ENCODE results near the gene FGD4. TPM values are rescaled to one million over a fixed set of nuclear protein-coding genes. Genes with fewer than 3 reads are reported as not detected.

FGD4 gene
- total RNA-seq, 3 donors from 2014 or later, result 50.5 to 57.8 (median 56.3) TPM

DNA sequence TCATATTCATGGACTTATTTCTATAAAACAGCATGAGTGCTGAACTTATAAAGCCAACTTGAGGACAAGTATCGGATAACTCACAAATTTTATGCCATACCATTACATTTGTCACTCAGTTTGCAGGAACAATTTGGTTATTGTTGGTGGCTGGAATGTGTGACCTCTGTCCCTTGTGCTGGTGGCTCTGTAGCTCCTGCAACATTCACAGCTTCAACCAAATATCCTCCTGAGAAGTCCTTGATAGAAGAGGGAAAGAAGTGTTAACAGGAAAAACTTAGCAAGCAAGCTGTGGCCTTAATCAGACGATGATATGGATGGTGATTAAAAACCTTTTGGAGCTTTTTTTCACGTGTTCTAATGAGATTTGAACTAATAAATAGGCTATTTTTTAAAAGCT is 218.8 kb downstream of the FGD4 start:
- Histone ChIP-seq H3K27me3 (no peaks in the 10 kb centered on the region), H3K9me3 (no peaks in the 10 kb centered on the region), H3K36me3 (no peaks in the 10 kb centered on the region), H3K4me1 (no peaks in the 10 kb centered on the region), H3K4me3 (no peak overlapping the region), H3K27ac (no peak overlapping the region)
- intact Hi-C loops (cut with DNase I; ENCODE audit: low total_unique reads), result no loop called here
- TF ChIP-seq POLR2AphosphoS5 (IDR thresholded peaks at IDR 0.05) (no peak), POLR2A (IDR thresholded peaks at IDR 0.05) (no peak)
- TF ChIP-seq, protein P1, sequence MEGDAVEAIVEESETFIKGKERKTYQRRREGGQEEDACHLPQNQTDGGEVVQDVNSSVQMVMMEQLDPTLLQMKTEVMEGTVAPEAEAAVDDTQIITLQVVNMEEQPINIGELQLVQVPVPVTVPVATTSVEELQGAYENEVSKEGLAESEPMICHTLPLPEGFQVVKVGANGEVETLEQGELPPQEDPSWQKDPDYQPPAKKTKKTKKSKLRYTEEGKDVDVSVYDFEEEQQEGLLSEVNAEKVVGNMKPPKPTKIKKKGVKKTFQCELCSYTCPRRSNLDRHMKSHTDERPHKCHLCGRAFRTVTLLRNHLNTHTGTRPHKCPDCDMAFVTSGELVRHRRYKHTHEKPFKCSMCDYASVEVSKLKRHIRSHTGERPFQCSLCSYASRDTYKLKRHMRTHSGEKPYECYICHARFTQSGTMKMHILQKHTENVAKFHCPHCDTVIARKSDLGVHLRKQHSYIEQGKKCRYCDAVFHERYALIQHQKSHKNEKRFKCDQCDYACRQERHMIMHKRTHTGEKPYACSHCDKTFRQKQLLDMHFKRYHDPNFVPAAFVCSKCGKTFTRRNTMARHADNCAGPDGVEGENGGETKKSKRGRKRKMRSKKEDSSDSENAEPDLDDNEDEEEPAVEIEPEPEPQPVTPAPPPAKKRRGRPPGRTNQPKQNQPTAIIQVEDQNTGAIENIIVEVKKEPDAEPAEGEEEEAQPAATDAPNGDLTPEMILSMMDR (IDR thresholded peaks at IDR 0.05), result no peak
- no peak for DNase-seq (ENCODE audit: low spot score in 2 of 2)

DNA sequence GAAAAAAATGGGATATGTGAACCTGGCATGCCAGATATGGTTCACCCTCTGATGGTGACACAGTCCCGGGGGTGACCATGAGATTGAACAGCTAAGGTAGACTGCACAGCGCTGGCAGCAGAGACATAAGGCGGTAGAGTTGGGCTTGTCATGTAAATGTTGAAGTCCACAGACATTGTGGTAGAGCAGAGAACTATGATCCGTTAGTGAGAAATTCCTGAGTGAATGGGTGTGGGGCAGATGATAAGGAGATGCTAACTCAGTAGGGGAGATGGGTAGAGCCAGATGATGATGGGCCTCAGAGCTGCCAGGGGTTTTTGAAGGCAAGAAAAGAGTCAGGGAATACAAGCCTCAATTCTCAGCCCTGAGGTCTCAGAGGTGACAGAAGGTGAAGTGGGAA is 228.6 kb downstream of the FGD4 start:
- Histone ChIP-seq H3K36me3 (no peaks in the 10 kb centered on the region), H3K4me3 (no peak overlapping the region), H3K4me1 (no peaks in the 10 kb centered on the region), H3K27me3 (no peaks in the 10 kb centered on the region), H3K9me3 (no peaks in the 10 kb centered on the region), H3K27ac (no peak overlapping the region)
- DNase-seq (ENCODE audit: low spot score in 2 of 2), result no peak
- TF ChIP-seq POLR2AphosphoS5 (IDR thresholded peaks at IDR 0.05) (no peak), POLR2A (IDR thresholded peaks at IDR 0.05) (no peak)
- TF ChIP-seq, protein P1 (IDR thresholded peaks at IDR 0.05), result no peak
- intact Hi-C loops (cut with DNase I; ENCODE audit: low total_unique reads), result no loop called here

DNA sequence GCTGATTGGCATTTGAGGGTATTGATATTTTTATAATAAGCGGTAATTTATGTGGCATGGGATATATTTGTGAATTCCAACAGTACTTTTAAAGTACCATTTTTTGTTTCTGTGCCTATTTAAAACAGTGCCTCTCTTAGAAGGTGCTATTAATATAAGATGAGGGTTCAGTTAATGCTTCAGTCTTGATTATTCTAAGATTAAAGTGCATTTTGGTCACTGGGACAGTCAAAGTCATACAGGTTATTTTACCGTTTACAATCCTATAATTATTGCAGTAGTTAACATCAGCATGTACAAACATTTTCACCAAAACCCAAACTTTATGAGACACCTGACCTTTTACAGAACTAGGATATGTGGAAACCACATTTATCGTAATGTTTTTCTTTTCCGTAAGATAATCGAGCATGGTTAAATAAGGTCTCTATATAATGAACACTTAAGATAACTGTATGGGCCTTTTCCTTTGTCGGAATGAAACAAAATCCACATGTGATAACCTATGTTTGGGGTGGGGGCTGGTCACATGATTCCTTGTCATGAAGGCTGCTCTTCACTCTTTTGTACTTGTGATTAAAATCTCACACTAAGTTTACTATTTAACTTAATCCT is 242.0 kb downstream of the FGD4 start:
- TF ChIP-seq, protein P1 (IDR thresholded peaks at IDR 0.05), result no peak
- TF ChIP-seq POLR2A (IDR thresholded peaks at IDR 0.05) (no peak), POLR2AphosphoS5 (IDR thresholded peaks at IDR 0.05) (no peak)
- DNase-seq (ENCODE audit: low spot score in 2 of 2), result no peak
- no peak overlapping the region for H3K4me3 ChIP-seq
- H3K4me1 ChIP-seq, result no peaks in the 10 kb centered on the region
- intact Hi-C loops (cut with DNase I; ENCODE audit: low total_unique reads), result no loop called here
- no peak overlapping the region for H3K27ac ChIP-seq
- H3K27me3 ChIP-seq, result no peaks in the 10 kb centered on the region
- H3K36me3 ChIP-seq, result no peaks in the 10 kb centered on the region
- H3K9me3 ChIP-seq, result no peaks in the 10 kb centered on the region

DNA sequence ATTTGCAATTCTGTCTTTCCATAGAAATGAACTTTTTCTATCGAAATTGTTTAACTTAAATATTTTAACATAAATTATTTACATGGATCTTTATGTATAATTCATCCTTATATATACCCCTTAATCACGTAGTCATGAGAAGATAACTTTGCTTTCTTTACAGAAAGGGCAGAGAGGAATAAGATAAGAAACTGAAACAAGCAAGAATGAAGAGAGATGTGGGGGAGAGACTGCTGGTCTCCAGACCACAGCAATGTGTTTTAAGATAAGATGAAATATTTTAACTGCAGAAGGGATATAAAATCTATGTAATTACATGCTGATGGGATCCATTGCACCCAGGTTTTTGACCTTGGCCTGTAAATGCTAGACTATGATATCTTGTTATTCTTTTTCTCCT is 245.1 kb downstream of the FGD4 start:
- Histone ChIP-seq H3K27me3 (no peaks in the 10 kb centered on the region), H3K4me1 (no peaks in the 10 kb centered on the region), H3K4me3 (no peak overlapping the region), H3K36me3 (no peaks in the 10 kb centered on the region), H3K27ac (no peak overlapping the region), H3K9me3 (no peaks in the 10 kb centered on the region)
- intact Hi-C loops (cut with DNase I; ENCODE audit: low total_unique reads), result no loop called here
- TF ChIP-seq POLR2A (IDR thresholded peaks at IDR 0.05), result no peak
- TF ChIP-seq, protein P1 (IDR thresholded peaks at IDR 0.05), result no peak
- no peak for DNase-seq (ENCODE audit: low spot score in 2 of 2)

DNA sequence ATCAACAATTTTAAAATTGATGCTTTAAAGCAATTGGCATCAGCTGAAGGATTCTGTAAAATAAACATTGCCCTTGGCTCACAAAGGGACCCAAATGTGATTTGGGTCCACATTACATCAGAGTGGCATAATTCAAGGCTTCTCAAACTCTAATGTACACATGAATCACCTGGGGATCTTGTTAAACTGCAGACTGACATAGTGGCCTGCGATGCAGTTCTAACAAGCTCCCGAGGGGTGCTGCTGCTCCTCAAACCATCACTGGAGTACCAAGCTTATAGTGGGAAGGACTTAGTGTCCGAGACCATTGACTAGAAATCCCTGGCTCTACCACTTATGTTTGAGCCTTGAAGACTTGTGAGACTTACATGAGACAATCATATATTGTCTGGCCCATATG is 247.9 kb downstream of the FGD4 start:
- Histone ChIP-seq H3K27ac (no peak overlapping the region), H3K9me3 (no peaks in the 10 kb centered on the region), H3K4me3 (no peak overlapping the region), H3K36me3 (no peaks in the 10 kb centered on the region), H3K4me1 (no peaks in the 10 kb centered on the region), H3K27me3 (no peaks in the 10 kb centered on the region)
- no peak for TF ChIP-seq POLR2AphosphoS5 (IDR thresholded peaks at IDR 0.05)
- TF ChIP-seq POLR2A (IDR thresholded peaks at IDR 0.05), result no peak
- TF ChIP-seq, protein P1 (IDR thresholded peaks at IDR 0.05), result no peak
- no peak for DNase-seq (ENCODE audit: low spot score in 2 of 2)
- intact Hi-C loops (cut with DNase I; ENCODE audit: low total_unique reads), result no loop called here
